Measurements from ENCODE around the gene METTL26.
A peak's percentile ranks its signal among the peaks of the same experiment; 100 is the strongest.

Gene METTL26

GRCh38 chr16:633336-634050 is 2.6 kb downstream of the METTL26 start:
- TF ChIP-seq POLR2A (IDR thresholded peaks at IDR 0.05; ENCODE audit: low read depth, low read length), result no peak
- FAIRE-seq (no peak), DNase-seq (ENCODE audit: insufficient read length, low spot score) (no peak)

DNA sequence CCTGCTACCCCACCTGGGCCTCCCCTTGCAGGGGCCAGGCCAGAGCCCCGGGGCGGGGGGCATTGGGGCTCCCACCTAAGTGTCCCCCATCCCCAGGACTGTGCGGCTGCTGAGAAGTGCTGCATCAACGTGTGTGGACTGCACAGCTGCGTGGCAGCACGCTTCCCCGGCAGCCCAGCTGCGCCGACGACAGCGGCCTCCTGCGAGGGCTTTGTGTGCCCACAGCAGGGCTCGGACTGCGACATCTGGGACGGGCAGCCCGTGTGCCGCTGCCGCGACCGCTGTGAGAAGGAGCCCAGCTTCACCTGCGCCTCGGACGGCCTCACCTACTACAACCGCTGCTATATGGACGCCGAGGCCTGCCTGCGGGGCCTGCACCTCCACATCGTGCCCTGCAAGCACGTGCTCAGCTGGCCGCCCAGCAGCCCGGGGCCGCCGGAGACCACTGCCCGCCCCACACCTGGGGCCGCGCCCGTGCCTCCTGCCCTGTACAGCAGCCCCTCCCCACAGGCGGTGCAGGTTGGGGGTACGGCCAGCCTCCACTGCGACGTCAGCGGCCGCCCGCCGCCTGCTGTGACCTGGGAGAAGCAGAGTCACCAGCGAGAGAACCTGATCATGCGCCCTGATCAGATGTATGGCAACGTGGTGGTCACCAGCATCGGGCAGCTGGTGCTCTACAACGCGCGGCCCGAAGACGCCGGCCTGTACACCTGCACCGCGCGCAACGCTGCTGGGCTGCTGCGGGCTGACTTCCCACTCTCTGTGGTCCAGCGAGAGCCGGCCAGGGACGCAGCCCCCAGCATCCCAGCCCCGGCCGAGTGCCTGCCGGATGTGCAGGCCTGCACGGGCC is 3.4 kb downstream of the METTL26 start:
- DNase-seq (ENCODE audit: insufficient read length, low spot score) (no peak), FAIRE-seq (no peak)
- TF ChIP-seq POLR2A (IDR thresholded peaks at IDR 0.05; ENCODE audit: low read depth, low read length), result no peak

DNA sequence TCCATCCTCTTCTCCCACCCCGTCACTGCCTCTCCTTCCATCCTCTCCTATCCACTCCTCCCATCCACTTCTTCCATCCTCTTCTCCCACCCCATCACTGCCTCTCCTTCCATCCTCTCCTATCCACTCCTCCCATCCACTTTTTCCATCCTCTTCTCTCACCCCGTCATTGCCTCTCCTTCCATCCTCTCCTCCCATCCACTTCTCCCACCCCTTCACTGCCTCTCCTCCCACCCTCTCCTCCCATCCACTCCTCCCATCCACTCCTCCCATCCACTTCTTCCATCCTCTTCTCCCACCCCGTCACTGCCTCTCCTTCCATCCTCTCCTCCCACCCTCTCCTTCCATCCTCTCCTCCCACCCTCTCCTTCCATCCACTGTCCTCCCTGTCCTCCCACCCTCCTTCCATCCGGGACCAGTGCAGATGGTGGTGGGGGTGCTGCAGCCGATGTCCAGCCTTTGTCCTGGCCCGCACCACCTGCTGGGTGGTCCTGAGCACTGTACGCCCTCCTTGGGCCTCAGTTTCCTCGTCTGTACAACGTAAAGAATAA is 4.2 kb downstream of the METTL26 start:
- FAIRE-seq (no peak), DNase-seq (ENCODE audit: insufficient read length, low spot score) (no peak)
- TF ChIP-seq POLR2A (IDR thresholded peaks at IDR 0.05; ENCODE audit: low read depth, low read length), result no peak

DNA sequence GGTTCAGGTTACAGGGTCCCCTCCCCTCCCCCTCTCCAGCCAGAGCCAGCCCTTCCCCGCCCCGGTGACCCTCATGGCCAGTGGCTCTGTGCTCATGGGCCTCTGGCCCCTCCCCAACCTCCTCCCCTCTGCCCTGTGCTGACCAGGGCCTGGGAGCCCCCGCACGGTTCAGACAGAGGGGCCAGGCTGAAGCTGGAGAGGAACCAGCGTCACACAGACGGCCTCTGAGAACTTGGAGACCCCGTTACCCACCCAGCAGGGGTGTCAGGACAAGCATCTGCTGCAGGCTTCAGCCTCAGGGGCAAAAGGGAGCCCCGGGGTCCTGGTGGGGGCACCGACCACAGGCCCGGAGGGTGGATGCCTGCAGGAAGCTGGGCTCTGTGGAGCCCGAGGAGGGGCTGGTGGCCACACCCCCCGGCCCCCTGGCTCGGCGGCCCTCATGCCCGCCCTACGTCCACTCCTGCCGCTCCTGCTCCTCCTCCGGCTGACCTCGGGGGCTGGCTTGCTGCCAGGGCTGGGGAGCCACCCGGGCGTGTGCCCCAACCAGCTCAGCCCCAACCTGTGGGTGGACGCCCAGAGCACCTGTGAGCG is 5.2 kb downstream of the METTL26 start, which contains the start of gene WFIKKN1:
TSS of gene WFIKKN1 (plus strand) at position 171 of the 591 bp plus-strand sequence. CDS start at position 440, 269 bp downstream.
- no peak for DNase-seq (ENCODE audit: insufficient read length, low spot score)
- no peak for FAIRE-seq

DNA sequence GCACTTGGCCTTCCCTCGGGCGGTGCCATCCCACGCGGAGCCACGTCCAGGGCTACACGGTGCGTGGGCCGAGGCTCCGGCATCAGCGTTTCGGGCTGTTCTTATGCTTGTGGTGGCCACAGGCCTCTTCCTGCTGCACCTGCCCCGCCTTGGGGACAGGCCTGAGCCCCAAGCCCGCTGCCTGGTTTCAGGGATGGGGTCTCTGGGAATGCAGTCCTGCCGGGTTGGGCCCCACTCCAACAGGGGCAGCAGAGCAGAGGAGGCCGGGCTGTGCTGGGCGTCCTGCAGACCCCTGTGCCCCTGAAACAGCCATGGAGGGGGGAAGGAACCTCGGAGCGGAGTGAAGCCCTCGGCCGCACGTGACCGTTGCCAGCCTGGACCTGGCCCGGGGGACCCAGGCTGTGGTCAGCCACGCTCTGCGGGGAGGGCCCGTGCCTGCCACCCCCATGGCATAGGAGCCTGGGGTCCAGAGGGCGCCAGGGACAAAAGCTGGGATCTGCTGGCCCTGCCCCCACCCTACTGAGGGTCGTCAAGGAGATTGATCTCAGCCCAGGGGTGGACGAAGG is 5.8 kb downstream of the METTL26 start:
- TF ChIP-seq POLR2A (IDR thresholded peaks at IDR 0.05; ENCODE audit: low read depth, low read length), result no peak
- FAIRE-seq, result no peak
- no peak for DNase-seq (ENCODE audit: insufficient read length, low spot score)

More for the DNA sequence above, 5.2 kb downstream of the METTL26 start, which contains the start of gene WFIKKN1:
- no peak for TF ChIP-seq POLR2A (IDR thresholded peaks at IDR 0.05; ENCODE audit: low read depth, low read length)

DNA sequence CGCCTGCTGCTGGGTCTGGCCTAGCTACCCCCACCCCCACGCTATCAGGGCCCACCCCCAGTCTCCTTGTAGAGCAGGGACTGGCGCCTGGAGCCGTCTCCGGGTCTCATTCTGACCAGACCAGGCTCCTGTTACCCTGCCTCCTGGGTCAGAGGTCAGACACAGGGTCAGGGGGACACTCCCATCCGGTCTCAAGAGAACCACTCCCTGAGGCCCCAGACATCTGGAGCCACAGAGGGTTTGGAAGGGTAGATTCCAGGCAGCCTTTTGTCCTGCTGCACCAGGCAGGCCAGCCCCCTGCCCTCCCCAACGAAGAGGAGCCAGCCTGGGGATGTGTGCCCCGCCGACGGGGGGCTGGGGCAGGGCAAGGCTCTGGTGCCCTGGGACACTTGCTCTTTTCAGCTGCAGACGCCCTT is 6.3 kb downstream of the METTL26 start:
- FAIRE-seq, result no peak
- TF ChIP-seq POLR2A (IDR thresholded peaks at IDR 0.05; ENCODE audit: low read depth, low read length), result no peak
- no peak for DNase-seq (ENCODE audit: insufficient read length, low spot score)

- DNase-seq (ENCODE audit: insufficient read length, low spot score), result no peak
- TF ChIP-seq POLR2A (IDR thresholded peaks at IDR 0.05; ENCODE audit: low read depth, low read length), result no peak
- FAIRE-seq, result no peak
Measured at GRCh38 chr16:629185-629832, 6.8 kb downstream of the METTL26 start.

DNA sequence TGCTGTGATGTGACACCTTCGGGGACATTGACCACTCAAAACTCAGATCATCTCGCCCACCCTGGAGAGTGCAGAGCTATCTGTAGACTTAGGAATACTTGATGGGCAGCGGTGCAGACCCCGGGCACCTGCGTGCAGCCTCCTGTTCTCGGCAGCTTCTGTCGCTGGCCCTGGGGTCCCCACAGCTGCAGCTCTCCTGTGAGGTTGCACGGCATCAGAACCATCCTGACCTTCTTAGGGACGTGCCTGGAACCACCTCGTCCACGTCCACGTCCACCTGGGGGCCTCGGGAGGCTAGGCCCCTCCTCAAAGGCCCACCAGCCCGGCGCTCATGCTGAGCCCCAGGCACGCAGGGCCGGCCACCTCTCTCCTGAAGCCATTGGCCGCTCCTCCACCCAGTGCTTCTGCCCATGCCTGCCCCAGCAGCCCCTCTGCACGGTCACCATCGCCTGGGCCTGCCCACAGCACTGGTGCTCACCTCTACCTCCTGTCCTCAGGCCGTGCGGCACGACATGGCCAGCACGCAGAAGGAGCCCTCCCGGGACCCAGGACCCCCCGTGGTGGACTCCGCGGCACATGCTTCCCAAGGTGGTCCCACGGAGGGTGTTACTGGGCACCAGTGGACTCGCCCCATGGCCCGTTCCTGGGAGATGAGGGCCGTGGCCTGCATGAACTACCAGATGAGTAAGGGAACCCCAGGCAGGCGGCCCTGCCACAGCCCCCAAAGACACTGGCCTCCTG is 7.6 kb downstream of the METTL26 start:
- no peak for DNase-seq (ENCODE audit: insufficient read length, low spot score)
- FAIRE-seq, result no peak
- TF ChIP-seq POLR2A (IDR thresholded peaks at IDR 0.05; ENCODE audit: low read depth, low read length), result no peak

DNA sequence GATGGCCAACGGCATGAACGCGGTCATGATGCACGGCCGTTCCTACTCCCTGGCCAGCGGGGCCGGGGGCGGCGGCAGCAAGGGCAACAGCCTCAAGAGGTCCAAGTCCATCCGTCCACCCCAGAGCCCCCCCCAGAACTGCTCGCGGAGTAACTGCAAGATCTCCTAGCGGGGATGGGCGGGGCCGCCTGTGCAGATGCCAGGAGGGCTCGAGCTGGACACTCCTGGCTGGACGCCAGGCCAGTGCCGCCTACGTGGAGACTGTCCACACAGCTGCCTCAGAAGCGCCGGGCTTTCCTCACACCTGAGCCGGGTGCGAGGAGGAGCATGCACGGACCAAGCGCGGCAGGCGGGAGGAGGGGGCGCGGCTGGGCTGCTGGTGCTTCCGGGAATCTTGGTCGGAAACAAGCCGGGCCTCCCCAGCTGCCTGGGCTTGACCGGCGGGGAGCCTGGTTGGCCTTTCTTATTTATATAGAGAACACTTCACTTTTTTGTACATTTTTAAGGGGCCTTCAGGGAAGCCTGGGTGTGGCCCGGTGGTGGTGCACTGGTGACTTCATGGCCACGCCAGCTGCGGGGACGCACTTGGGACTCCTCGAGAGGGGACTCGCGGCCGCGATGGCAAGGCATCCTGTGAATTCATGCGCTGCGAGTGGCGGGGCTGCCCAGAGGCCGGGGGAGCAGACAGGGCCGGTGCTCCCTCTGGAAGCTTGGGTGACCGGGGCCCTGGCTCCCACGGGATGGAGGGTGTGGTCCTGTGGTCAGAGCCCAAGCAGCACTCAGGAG is 8.5 kb downstream of the METTL26 start:
- TF ChIP-seq POLR2A (IDR thresholded peaks at IDR 0.05; ENCODE audit: low read depth, low read length), result no peak
- FAIRE-seq (peak; percentile 55), DNase-seq (ENCODE audit: insufficient read length, low spot score) (peak; percentile 86)

DNA sequence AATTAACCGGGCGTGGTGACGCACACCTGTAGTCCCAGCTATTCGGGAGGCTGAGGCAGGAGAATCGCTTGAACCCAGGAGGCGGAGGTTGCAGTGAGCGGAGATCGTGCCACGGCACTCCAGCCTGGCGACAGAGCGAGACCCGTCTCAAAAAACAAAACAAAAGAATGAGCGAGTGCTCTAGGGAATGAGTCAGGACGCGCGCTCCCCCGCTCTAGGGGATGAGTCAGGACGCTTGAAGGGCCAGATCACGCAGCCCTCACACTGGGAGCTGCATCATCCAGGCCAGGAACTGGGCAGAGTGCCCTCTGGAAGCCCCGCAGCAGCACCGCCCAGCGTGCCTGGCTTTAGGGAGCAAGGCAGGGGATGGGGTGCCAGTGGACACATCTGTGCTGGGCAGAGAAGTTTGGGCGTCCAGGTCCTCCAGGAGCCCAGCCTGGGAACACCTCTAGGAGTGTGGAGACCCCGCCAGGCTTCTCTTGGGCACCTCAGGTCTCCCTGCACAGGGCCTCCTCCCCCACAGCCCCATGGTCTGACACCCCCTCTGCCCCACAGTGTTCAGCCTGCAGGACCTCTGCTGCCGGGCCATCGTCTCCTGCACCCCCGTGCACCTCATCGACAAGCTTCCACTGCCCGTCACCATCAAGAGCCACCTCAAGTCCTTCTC is 9.2 kb downstream of the METTL26 start:
- TF ChIP-seq POLR2A (IDR thresholded peaks at IDR 0.05; ENCODE audit: low read depth, low read length), result no peak
- FAIRE-seq, result peak; percentile 77
- peak; percentile 100 for DNase-seq (ENCODE audit: insufficient read length, low spot score)

- TF ChIP-seq POLR2A (IDR thresholded peaks at IDR 0.05; ENCODE audit: low read depth, low read length), result no peak
- no peak for DNase-seq (ENCODE audit: insufficient read length, low spot score)
- FAIRE-seq, result no peak
Measured at GRCh38 chr16:625977-626765, 9.9 kb downstream of the METTL26 start.
